ENCODE results near the gene SCLT1.

Gene SCLT1

DNA sequence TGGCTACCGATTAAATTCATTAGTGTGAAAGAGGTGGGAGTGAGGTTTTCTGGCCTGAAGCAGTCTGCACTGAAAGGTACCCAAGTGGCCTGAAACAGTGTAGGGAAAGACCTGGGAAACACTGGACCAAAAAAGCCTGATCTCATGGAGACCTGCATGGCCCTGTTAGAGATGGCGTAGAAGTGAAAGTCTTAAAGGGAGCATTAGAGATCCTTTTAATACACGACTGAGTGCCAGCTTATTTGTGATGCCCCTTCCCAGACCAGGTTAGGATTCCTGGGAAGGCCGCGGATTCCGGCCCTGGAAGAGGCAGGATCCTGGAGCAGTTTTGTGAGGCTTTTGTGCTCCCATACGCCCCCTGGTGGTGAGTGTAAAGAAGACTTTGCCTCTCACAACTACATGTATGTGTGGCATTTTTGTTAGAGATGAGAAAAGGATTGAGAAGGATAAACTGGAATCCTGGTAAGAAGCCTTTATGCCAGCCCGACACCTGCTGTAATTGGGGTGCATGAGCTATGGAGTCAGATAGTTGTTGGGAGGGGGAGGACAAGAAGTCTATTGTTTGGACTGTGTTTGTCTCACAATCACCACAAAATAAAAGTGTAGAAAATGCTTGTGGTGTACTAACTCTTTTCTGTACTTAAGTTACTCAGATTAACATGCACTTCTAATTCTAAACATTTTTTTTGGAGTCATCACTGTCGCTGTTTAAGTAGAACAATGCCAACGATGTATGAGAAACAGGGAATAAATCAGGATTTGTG is 229.8 kb downstream of the SCLT1 start:
- peak; percentile 52 for DNase-seq (ENCODE audit: low read depth, low spot score)
- no CpG with 5 or more reads among the region's 10 CpGs for WGBS (ENCODE audit: insufficient coverage, insufficient read length)
- no peak overlapping the region for H3K4me3 ChIP-seq (ENCODE audit: low read length)
- no peaks in the 10 kb centered on the region for H3K9me3 ChIP-seq (ENCODE audit: control insufficient read depth, insufficient read depth, low read length)
- peaks cover 56% of the 10 kb centered on the region for H3K36me3 ChIP-seq (ENCODE audit: control insufficient read depth, insufficient read depth, low read length)
- peaks cover 9% of the 10 kb centered on the region for H3K4me1 ChIP-seq (ENCODE audit: control insufficient read depth, insufficient read depth, low read length)
- H3K27me3 ChIP-seq (ENCODE audit: control insufficient read depth, insufficient read depth, low read length): no peaks in the 10 kb centered on the region
- no peak overlapping the region for H3K27ac ChIP-seq (ENCODE audit: low read length)

DNA sequence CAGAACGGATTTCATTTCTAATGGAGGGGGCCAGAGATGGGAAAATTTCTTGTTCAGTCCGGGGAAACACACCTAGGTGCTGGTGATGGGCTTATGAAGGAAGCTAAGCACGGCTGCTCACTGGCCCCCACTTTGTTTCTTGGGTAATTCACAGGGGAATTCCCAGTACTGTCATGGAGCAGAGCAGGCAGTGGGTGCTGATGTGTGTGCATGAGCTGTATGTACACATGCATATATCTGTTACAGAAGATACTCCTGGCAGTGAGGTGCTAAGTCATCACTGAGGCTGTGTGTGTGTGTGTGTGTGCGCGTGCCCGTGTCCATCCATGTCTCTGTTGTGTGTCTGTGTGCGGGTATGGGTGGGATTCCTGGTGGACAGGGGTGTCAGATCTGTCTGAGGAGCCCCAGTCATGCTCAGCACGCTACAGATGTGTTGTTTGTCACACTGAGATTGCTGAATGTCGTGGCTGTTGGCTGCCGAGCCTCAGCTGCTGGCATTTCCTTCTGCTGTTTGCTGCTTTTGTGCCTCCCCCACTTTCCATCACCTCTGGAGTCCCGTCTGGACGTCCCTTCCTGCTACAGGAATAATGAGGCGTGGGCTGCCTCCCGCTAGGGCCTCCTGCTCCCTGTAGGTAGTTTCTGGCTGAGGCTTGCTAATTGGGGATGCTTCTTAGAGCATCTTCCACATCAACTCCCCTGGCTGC is 230.6 kb downstream of the SCLT1 start:
- no peak overlapping the region for H3K4me3 ChIP-seq (ENCODE audit: low read length)
- H3K36me3 ChIP-seq (ENCODE audit: control insufficient read depth, insufficient read depth, low read length): peaks cover 59% of the 10 kb centered on the region
- no peaks in the 10 kb centered on the region for H3K27me3 ChIP-seq (ENCODE audit: control insufficient read depth, insufficient read depth, low read length)
- no peaks in the 10 kb centered on the region for H3K9me3 ChIP-seq (ENCODE audit: control insufficient read depth, insufficient read depth, low read length)
- peaks cover 9% of the 10 kb centered on the region for H3K4me1 ChIP-seq (ENCODE audit: control insufficient read depth, insufficient read depth, low read length)
- no CpG with 5 or more reads among the region's 14 CpGs for WGBS (ENCODE audit: insufficient coverage, insufficient read length)
- DNase-seq (ENCODE audit: low read depth, low spot score): no peak
- H3K27ac ChIP-seq (ENCODE audit: low read length): no peak overlapping the region

DNA sequence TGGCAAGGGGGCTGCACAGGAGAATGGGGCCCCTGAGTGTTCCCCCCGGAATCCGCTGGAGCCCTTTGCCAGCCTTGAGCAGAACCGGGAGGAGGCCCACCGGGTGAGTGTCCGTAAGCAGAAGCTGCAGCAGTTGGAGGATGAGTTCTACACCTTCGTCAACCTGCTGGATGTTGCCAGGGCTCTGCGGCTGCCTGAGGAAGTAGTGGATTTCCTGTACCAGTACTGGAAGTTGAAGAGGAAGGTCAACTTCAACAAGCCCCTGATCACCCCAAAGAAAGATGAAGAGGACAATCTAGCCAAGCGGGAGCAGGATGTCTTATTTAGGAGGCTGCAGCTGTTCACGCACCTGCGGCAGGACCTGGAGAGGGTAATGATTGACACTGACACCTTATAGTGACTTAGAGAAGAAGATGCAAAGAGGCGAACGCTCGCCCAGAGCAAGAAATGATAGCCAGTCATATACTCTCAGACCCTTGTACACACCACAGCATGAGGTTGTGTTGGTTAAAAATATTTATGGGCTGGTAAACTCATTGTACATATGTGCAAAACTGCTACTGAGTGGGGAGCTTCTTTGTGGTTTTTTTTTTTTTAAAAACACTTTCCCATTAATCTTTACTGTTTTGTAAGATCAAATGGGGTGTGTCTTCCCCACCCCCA is 231.4 kb downstream of the SCLT1 start:
- no peak overlapping the region for H3K27ac ChIP-seq (ENCODE audit: low read length)
- H3K36me3 ChIP-seq (ENCODE audit: control insufficient read depth, insufficient read depth, low read length): peaks cover 62% of the 10 kb centered on the region
- no peak for DNase-seq (ENCODE audit: low read depth, low spot score)
- no peak overlapping the region for H3K4me3 ChIP-seq (ENCODE audit: low read length)
- peaks cover 9% of the 10 kb centered on the region for H3K4me1 ChIP-seq (ENCODE audit: control insufficient read depth, insufficient read depth, low read length)
- H3K9me3 ChIP-seq (ENCODE audit: control insufficient read depth, insufficient read depth, low read length): no peaks in the 10 kb centered on the region
- no peaks in the 10 kb centered on the region for H3K27me3 ChIP-seq (ENCODE audit: control insufficient read depth, insufficient read depth, low read length)
- no CpG with 5 or more reads among the region's 13 CpGs for WGBS (ENCODE audit: insufficient coverage, insufficient read length)

DNA sequence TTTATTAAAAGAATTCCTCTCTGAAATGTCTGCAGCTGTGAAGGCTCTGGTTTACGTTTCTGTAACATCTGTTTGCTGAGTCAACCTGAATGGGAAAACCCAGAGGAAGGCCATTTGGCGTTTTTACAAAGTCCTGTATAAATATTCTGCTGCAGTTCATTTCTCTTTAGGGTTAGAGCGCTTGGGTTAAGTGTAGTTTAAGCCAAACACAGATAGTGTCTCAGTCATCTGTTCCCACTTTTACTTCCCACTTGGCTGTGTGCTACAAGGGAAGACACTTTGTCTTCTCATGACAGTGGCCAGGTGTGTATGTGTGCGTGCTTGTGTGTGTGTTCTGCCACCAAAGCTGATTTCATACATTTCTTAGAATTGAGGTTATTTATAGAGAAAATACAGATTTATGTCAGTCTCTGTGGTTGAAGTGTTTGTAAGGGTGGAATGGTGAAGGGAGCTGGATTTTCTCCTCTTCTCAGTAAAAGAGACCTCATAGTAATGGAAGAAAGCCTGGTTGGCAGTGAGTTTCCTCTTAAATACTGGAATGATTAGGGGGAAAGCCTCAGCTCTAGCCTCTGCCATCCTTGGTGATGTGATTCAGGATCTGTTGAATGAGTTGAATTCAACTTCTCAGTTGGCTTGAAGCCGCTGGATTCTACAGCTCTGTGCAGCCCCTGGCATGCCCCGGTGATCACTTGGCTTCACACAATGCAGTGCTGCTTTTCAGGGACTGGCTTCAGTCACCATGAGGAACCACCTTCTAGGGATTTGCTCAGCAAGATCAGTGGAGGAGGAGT is 233.3 kb downstream of the SCLT1 start:
- no CpG with 5 or more reads among the region's 6 CpGs for WGBS (ENCODE audit: insufficient coverage, insufficient read length)
- no peak for DNase-seq (ENCODE audit: low read depth, low spot score)
- Histone ChIP-seq H3K36me3 (ENCODE audit: control insufficient read depth, insufficient read depth, low read length) (peaks cover 68% of the 10 kb centered on the region), H3K27ac (ENCODE audit: low read length) (no peak overlapping the region), H3K4me3 (ENCODE audit: low read length) (no peak overlapping the region), H3K4me1 (ENCODE audit: control insufficient read depth, insufficient read depth, low read length) (peaks cover 9% of the 10 kb centered on the region), H3K27me3 (ENCODE audit: control insufficient read depth, insufficient read depth, low read length) (no peaks in the 10 kb centered on the region), H3K9me3 (ENCODE audit: control insufficient read depth, insufficient read depth, low read length) (no peaks in the 10 kb centered on the region)

DNA sequence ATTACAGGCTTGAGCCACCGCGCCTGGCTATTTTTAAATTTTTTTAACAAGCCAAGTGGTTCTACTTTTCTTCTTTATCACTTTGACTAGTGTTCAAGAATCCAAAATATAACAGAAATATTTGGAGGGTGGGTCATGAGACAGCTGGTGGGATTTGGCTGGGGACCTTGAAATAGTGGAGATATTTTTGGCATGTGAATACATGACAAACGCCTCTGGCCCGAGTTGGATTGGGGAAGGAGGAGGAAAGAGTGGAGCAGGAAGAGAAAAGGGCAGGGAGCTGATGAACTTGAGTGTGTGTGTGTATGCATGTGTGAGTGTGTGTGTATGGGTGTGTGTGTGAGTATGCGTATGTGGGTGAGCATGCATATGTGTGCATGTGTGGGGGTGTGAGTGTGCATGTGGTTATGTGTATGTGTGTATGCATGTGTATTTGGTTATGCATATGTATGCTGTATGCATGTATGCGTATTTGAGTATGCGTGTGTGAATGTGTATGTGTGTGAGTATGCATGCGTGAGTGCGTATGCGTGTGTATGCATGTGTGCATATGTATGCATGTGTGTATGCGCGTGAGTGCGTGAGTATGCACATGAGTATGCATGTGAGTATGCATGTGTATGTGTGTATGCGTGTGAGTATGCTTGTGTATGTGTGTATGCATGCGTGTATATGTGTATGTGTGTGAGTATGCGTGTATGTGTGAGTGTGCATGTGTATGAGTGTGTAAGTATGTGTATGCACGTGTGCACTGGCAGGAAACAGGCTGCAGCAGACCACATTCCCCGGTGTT is 234.3 kb downstream of the SCLT1 start:
- WGBS (ENCODE audit: insufficient coverage, insufficient read length): 100% methylated on average over 6 of the region's 18 CpGs
- Histone ChIP-seq H3K9me3 (ENCODE audit: control insufficient read depth, insufficient read depth, low read length) (no peaks in the 10 kb centered on the region), H3K4me3 (ENCODE audit: low read length) (no peak overlapping the region), H3K4me1 (ENCODE audit: control insufficient read depth, insufficient read depth, low read length) (peaks cover 6% of the 10 kb centered on the region), H3K27ac (ENCODE audit: low read length) (no peak overlapping the region), H3K27me3 (ENCODE audit: control insufficient read depth, insufficient read depth, low read length) (no peaks in the 10 kb centered on the region), H3K36me3 (ENCODE audit: control insufficient read depth, insufficient read depth, low read length) (peaks cover 67% of the 10 kb centered on the region)
- no peak for DNase-seq (ENCODE audit: low read depth, low spot score)

DNA sequence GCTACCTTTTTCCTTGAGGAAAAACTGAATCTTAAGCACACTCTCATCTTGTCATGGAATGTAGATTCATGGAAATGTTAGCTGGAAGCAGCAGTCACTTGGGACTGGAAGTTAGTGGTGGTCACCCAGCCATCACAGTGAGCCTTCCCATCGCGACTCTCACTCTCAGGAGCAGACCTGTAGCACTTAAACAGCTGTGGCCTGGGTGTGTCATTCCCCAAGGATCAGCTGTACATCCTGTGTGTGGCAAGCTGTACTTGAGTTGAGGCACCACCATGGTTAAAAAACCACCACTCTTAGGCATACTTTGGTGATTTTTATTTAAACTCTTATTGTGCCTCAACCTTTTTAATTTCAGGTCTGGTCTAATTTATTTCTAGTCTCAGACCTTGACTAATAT is 237.1 kb downstream of the SCLT1 start:
- H3K4me1 ChIP-seq (ENCODE audit: control insufficient read depth, insufficient read depth, low read length): no peaks in the 10 kb centered on the region
- no peak overlapping the region for H3K4me3 ChIP-seq (ENCODE audit: low read length)
- H3K27ac ChIP-seq (ENCODE audit: low read length): no peak overlapping the region
- no peaks in the 10 kb centered on the region for H3K27me3 ChIP-seq (ENCODE audit: control insufficient read depth, insufficient read depth, low read length)
- H3K36me3 ChIP-seq (ENCODE audit: control insufficient read depth, insufficient read depth, low read length): peaks cover 60% of the 10 kb centered on the region
- H3K9me3 ChIP-seq (ENCODE audit: control insufficient read depth, insufficient read depth, low read length): no peaks in the 10 kb centered on the region
- no peak for DNase-seq (ENCODE audit: low read depth, low spot score)
- WGBS (ENCODE audit: insufficient coverage, insufficient read length): no CpG with 5 or more reads among the region's 2 CpGs

DNA sequence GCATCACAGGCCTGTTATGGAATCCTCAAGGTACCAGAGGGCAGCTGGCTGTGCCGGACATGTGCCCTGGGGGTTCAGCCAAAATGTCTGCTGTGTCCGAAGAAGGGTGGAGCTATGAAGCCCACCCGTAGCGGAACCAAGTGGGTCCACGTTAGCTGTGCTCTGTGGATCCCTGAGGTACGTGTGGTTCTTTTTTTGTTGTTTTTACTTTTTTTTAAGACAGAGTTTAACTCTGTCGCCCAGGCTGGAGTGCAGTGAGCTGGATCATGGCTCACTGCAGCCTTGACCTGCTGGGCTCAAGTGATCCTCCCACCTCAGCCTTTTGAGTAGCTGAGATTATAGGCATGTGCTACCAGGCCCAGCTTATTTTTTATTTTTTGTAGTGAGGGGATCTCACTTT is 237.7 kb downstream of the SCLT1 start:
- Histone ChIP-seq H3K9me3 (ENCODE audit: control insufficient read depth, insufficient read depth, low read length) (no peaks in the 10 kb centered on the region), H3K27me3 (ENCODE audit: control insufficient read depth, insufficient read depth, low read length) (no peaks in the 10 kb centered on the region), H3K4me3 (ENCODE audit: low read length) (no peak overlapping the region), H3K4me1 (ENCODE audit: control insufficient read depth, insufficient read depth, low read length) (no peaks in the 10 kb centered on the region), H3K27ac (ENCODE audit: low read length) (no peak overlapping the region), H3K36me3 (ENCODE audit: control insufficient read depth, insufficient read depth, low read length) (peaks cover 61% of the 10 kb centered on the region)
- no peak for DNase-seq (ENCODE audit: low read depth, low spot score)
- no CpG with 5 or more reads among the region's 7 CpGs for WGBS (ENCODE audit: insufficient coverage, insufficient read length)

DNA sequence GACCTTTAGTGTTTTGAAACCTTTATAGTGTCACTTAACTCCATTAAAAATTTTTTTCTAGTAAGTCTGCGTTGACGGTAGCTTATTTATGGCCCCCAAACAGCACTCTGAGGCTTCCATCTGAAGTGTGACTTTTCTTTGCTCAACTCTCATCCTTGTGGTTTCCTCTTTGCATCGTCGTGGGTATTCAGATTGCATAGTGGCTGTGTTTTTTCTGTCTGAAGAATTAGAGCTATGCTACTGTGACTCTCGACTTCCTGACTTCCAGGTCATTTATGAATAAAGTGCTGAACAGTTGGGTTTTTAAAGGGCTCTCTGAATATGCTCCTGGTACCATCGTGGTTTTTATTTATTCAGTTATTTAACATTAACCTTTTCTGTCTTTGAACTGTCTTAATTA is 238.9 kb downstream of the SCLT1 start:
- DNase-seq (ENCODE audit: low read depth, low spot score): no peak
- Histone ChIP-seq H3K36me3 (ENCODE audit: control insufficient read depth, insufficient read depth, low read length) (peaks cover 58% of the 10 kb centered on the region), H3K27ac (ENCODE audit: low read length) (no peak overlapping the region), H3K4me1 (ENCODE audit: control insufficient read depth, insufficient read depth, low read length) (no peaks in the 10 kb centered on the region), H3K4me3 (ENCODE audit: low read length) (no peak overlapping the region), H3K9me3 (ENCODE audit: control insufficient read depth, insufficient read depth, low read length) (no peaks in the 10 kb centered on the region), H3K27me3 (ENCODE audit: control insufficient read depth, insufficient read depth, low read length) (no peaks in the 10 kb centered on the region)
- no CpG with 5 or more reads among the region's 6 CpGs for WGBS (ENCODE audit: insufficient coverage, insufficient read length)

DNA sequence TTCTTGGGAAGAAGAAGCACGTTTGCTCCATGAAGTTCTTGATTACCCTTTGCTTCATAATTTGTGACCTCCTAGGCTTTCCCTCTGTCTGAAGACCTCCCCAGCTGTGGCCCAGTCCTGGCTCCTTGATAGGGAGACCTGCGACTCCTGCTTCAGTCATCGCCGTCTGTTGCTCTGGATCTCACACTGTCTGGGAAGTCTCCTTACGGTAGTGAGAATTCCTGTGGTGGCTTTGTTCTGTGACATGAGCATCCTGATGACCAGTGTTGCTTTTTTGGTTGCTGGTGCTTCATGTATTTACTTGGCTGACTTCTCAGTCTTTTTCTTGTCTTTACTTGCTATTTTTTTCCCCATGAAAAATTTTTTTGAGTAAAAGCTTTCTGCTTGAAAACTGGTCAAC is 239.6 kb downstream of the SCLT1 start:
- peaks cover 59% of the 10 kb centered on the region for H3K36me3 ChIP-seq (ENCODE audit: control insufficient read depth, insufficient read depth, low read length)
- WGBS (ENCODE audit: insufficient coverage, insufficient read length): no CpG with 5 or more reads among the region's 5 CpGs

More for the DNA sequence above, 239.6 kb downstream of the SCLT1 start:
- no peak for DNase-seq (ENCODE audit: low read depth, low spot score)
- Histone ChIP-seq H3K4me3 (ENCODE audit: low read length) (no peak overlapping the region), H3K27me3 (ENCODE audit: control insufficient read depth, insufficient read depth, low read length) (no peaks in the 10 kb centered on the region), H3K9me3 (ENCODE audit: control insufficient read depth, insufficient read depth, low read length) (no peaks in the 10 kb centered on the region), H3K4me1 (ENCODE audit: control insufficient read depth, insufficient read depth, low read length) (no peaks in the 10 kb centered on the region), H3K27ac (ENCODE audit: low read length) (no peak overlapping the region)

Data from iPS DF 6.9 (cell line).